LNCAP (cell line): ENCODE results near the gene CHIC1.

Experiments
- CTCF ChIP-seq: fragments of 450-650 bp; IDR thresholded peaks from 2 replicates; pipeline ENCODE4 v1.5.1; 2017; ENCODE audit warnings: mild to moderate bottlenecking

The CHIC1 gene

GRCh38 chrX:73577361-73577760, 14.4 kb downstream of the CHIC1 start:
- no peak for TF ChIP-seq CTCF

- TF ChIP-seq CTCF: no peak
Measured at GRCh38 chrX:73581002-73581628, 18.1 kb downstream of the CHIC1 start.

GRCh38 chrX:73615022-73615421, 52.0 kb downstream of the CHIC1 start:
- TF ChIP-seq CTCF: no peak

DNA sequence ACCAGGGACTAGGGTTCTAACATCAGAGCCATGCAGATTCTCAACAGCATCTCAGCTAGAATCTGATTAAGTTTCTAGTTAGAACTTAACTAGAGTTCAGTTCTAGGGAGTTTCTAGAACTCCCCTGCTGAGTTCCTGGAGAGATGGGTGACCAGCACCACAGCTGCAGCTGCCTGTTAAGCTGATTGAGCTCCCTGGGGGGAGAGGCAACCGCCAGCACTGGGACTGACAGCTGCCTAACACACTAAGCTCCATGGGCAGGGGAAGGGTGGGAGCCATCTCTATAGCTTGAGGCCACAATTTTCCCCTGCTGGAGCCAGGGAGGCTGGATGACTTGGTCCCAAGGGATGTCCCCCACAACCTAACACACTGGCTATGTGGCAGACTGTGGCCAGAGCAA, 84.2 kb downstream of the CHIC1 start:
- no peak for TF ChIP-seq CTCF

- TF ChIP-seq CTCF: no peak
Measured at GRCh38 chrX:73647632-73648322, 84.8 kb downstream of the CHIC1 start.

DNA sequence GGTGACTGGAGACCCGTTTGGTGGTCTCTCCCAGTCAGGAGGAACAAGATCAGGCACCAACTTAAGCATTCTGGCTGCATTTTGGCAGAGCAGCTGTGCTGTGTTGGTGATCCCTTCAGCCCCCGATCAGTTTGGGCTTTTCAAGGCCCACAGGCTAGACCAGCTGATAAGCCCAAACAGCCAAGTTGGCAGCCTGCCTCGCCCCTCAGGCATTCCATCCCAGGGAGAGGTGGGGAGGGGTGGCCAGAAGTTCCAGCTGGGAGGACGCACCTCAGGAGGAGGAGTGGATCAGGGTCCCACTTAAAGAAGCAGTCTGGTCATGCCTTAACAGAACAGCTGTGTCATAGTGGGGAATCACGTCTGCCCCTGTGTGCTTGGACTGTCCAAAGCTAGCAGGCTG, 105.8 kb downstream of the CHIC1 start:
- TF ChIP-seq CTCF: no peak

DNA sequence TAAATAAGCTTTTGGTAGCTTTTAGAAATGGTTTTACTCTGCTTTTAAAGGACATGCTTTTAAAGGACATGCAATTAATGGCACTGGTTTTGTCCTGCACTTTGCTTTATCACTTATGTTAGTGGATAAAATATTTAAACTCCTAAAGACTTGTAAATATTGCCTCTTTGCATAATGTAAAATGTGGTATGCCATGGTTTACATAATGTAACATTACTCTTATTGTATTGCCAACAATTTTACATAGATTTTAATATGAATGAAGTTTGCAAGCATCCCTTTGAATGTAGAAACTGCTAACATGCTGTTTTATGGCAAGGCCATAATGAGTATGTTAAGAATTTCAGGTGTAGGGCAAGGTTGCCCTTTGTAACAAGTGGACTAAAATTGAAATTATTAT, 118.4 kb downstream of the CHIC1 start:
- no peak for TF ChIP-seq CTCF
